Upper lobe of left lung (tissue), 6 donors: Measurements from ENCODE around the gene TRNAU1AP. TPM values are rescaled to one million over a fixed set of nuclear protein-coding genes. Genes with fewer than 3 reads are reported as not detected.
"Not testable (repeated sequence)": the region's sequence is repeated elsewhere in the genome, so short reads cannot be mapped to it uniquely, and the experiment has no call there.

Experiments used
- ATAC-seq, 2 donors: fragments of 200-7000 bp; cut with Tn5 transposase; one replicate each; pipeline ENCODE4 v1.9.1; 2022; ENCODE audit warnings: mild to moderate bottlenecking in 2 of 2, moderate library complexity in 2 of 2; ENCODE audit not compliant: low FRiP score in 2 of 2
- DNase-seq, 2 donors: peaks; one replicate each; pipeline ENCODE4 v3.0.0-alpha.2; 2019 to 2020
- H3K27ac ChIP-seq, 4 donors: fragments of 200-600 bp; sonication (generic); one replicate each; pipeline ENCODE4 v1.5.1; 2016 to 2019
- H3K27me3 ChIP-seq, 4 donors: fragments of 200-600 bp; sonication (generic); one replicate each; pipeline ENCODE4 v1.5.1; 2017 to 2019
- H3K36me3 ChIP-seq, 4 donors: fragments of 200-600 bp; sonication (generic); one replicate each; pipeline ENCODE4 v1.5.1; 2016 to 2019
- H3K4me1 ChIP-seq, 4 donors: fragments of 200-600 bp; sonication (generic); one replicate each; pipeline ENCODE4 v1.5.1; 2018 to 2019
- H3K4me3 ChIP-seq, 4 donors: fragments of 200-600 bp; sonication (generic); one replicate each; pipeline ENCODE4 v1.5.1; 2017 to 2019; ENCODE audit warnings: mild to moderate bottlenecking in 2 of 4, moderate library complexity in 1 of 4
- H3K9me3 ChIP-seq, 4 donors: fragments of 200-600 bp; sonication (generic); one replicate each; pipeline ENCODE4 v1.5.1; 2018 to 2019
- EP300 ChIP-seq, 4 donors: sonication (generic); formaldehyde crosslinking; IDR thresholded peaks; one replicate each; pipeline ENCODE4 v1.5.1; 2017; ENCODE audit warnings: antibody characterized with exemption in 4 of 4, control low read depth in 2 of 4
- POLR2A ChIP-seq, 4 donors: fragments of 450-650 bp; IDR thresholded peaks; one replicate each; pipeline ENCODE4 v1.5.1; 2016 to 2017; ENCODE audit warnings: antibody characterized with exemption in 4 of 4, mild to moderate bottlenecking in 2 of 4
- POLR2AphosphoS5 ChIP-seq, 2 donors: sonication (generic); formaldehyde crosslinking; IDR thresholded peaks; one replicate each; pipeline ENCODE4 v1.5.1; 2017; ENCODE audit warnings: antibody characterized with exemption in 2 of 2
- WGBS, 2 donors: methylation state at CpG; one replicate each; pipeline ENCODE4 v1.1.5; 2017 to 2018; 5-methylcytosine and 5-hydroxymethylcytosine counted together
- total RNA-seq, 6 donors: library from RNA; depleted of rRNA in 4 of 6; stranded (reverse); fragments of >200 nt in 4 of 6; gene quantifications; one replicate each; pipeline versions ENCODE4 v1.1.0 to v1.2.1, GENCODE V29; 2016 to 2021
- TF ChIP-seq, protein P1 (sequence below), 6 experiments: fragments of 450-650 bp in 4 of 6; fragments of 200-600 bp in 2 of 6; sonication (generic) in 2 of 6; IDR thresholded peaks; one replicate each; pipeline ENCODE4 v1.5.1; 2016 to 2019; ENCODE audit warnings: antibody characterized with exemption in 6 of 6
- donor health status: DM: no; HTN: no; CAD: no; lungs with moderate emphysema.
- donor health status: DM: no; HTN: yes; CAD: no; lungs with severe emphysema.

Gene TRNAU1AP
- total RNA-seq, 6 donors from 2014 or later: 19.6 to 35.6 (median 25.3) TPM

DNA sequence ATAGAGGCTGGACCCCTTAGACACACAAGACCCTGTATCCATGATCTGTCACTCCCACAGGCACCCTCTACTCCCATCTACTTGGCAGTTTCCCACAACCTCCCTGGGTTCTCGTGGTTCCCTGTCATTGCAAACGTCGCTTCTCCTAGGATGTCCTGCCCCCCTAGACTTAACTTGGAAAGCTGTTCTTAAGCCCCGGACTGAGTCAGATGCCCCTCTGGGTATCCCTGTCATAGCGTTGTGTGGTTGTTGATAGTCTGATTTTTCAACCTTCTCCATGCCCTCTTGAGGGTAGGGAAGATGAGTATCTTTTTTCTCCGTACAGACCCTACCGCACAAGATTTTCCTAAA is 35.3 kb upstream of the TRNAU1AP start:
- peak in 1 of 2 donors; percentile 25 for ATAC-seq
- Histone ChIP-seq H3K4me1 (peaks cover 13 to 24% (median 15%) of the 10 kb centered on the region in 4 donors), H3K36me3 (peaks cover 7 to 31% (median 19%) of the 10 kb centered on the region in 4 donors), H3K9me3 (no peaks in the 10 kb centered on the region), H3K27me3 (no peaks in the 10 kb centered on the region), H3K27ac (peak overlapping the region in 3 of 4 donors; percentile 80 to 90 (median 83)), H3K4me3 (peak overlapping the region in 3 of 4 donors; percentile 76 to 83 (median 81))
- no peak for TF ChIP-seq EP300 (IDR thresholded peaks at IDR 0.05)
- no peak for TF ChIP-seq POLR2AphosphoS5 (IDR thresholded peaks at IDR 0.05)
- DNase-seq: no peak
- WGBS, 2 donors: 20 to 23% methylated on average over 7 of the region's 7 CpGs

DNA sequence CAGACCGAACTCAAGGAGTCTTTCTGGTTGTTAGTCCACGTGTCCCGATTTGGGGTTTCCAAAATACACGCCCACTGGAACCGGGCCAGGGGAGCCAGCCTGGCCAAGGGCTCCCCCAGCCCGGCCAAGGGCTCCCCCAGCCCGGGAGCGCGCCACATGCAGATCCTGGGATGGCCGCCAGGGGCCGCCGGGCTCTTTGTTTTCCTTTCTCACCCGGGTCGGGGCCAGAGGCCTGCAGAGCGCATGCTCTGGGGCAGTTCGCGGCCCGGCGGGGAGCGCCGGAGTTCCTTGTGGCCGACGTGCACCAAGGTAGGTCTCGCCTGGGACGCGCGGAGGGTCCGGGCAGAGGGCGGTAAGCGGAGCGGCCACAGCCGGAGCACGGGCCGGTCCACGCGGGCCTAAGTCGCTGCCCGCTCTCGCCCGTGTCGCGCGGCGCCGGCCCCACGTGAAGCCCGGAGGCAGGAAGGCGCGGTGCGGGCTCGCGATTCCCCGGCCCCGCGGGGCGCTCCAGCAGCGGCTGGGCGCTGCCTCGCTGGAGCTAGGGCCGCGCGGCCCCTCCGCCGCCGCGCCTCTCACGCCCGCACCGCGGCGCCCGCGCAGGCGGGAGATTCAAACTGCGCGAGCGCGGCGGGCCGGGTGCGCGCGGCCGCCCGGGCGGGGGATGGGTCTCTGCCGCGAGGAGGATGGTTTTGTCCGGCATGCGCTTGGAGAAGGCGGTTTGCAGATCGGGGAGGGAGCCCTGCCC is 34.7 kb upstream of the TRNAU1AP start:
- Histone ChIP-seq H3K36me3 (peaks cover 6 to 25% (median 14%) of the 10 kb centered on the region in 4 donors), H3K27ac (peak overlapping the region; percentile 72 to 90 (median 82)), H3K4me1 (peaks cover 13 to 19% (median 15%) of the 10 kb centered on the region in 4 donors), H3K4me3 (peak overlapping the region; percentile 76 to 83 (median 82)), H3K27me3 (no peaks in the 10 kb centered on the region), H3K9me3 (no peaks in the 10 kb centered on the region)
- TF ChIP-seq POLR2AphosphoS5 (IDR thresholded peaks at IDR 0.05) (peak in 1 of 2 donors; percentile 60), EP300 (IDR thresholded peaks at IDR 0.05) (no peak), POLR2A (IDR thresholded peaks at IDR 0.05) (peak in 2 of 4 donors; percentile 28 to 82)
- TF ChIP-seq, protein P1, sequence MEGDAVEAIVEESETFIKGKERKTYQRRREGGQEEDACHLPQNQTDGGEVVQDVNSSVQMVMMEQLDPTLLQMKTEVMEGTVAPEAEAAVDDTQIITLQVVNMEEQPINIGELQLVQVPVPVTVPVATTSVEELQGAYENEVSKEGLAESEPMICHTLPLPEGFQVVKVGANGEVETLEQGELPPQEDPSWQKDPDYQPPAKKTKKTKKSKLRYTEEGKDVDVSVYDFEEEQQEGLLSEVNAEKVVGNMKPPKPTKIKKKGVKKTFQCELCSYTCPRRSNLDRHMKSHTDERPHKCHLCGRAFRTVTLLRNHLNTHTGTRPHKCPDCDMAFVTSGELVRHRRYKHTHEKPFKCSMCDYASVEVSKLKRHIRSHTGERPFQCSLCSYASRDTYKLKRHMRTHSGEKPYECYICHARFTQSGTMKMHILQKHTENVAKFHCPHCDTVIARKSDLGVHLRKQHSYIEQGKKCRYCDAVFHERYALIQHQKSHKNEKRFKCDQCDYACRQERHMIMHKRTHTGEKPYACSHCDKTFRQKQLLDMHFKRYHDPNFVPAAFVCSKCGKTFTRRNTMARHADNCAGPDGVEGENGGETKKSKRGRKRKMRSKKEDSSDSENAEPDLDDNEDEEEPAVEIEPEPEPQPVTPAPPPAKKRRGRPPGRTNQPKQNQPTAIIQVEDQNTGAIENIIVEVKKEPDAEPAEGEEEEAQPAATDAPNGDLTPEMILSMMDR (IDR thresholded peaks at IDR 0.05): peak; percentile 97 to 100 (median 99)
- DNase-seq (peak; percentile 94 to 98), ATAC-seq (peak; percentile 94 to 96)
- 0 to 1% methylated on average over 5 to 47 of the region's 92 CpGs for WGBS, 2 donors

DNA sequence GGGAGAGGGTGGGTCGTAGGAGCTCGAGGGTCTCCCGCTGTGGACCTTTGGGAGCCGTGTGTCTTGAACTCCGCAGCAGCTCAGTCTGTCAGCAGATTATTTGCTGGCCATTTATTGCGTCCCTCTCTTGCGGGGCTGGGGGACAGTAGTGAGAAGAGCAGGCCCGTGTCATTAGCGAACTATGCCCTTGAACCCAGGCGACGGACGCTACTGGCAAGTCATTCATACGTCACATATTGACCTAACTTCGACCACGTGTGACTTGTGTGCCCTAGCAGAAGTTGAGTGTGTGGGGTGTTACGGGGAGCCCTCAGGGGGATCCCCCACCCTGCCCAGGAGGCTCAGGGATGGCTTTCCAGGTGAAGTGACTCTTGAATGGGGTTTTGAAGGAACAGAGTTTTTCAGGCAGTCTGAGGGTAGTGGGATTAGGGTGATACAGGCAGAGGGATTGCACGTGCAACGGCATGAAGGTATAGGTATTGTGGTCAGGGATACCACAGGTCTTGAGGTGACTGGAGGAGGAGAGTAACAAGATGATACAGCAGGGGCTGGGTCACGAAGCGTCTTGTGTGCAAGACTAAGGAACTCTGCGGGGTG is 34.0 kb upstream of the TRNAU1AP start:
- Histone ChIP-seq H3K36me3 (peaks cover 0 to 18% (median 8%) of the 10 kb centered on the region in 4 donors), H3K27me3 (no peaks in the 10 kb centered on the region), H3K27ac (peak overlapping the region in 3 of 4 donors; percentile 72 to 90 (median 80)), H3K9me3 (no peaks in the 10 kb centered on the region), H3K4me3 (peak overlapping the region; percentile 48 to 83 (median 78)), H3K4me1 (peaks cover 13 to 17% (median 15%) of the 10 kb centered on the region in 4 donors)
- WGBS, 2 donors: 9 to 17% methylated on average over 8 to 20 of the region's 21 CpGs
- DNase-seq: peak in 1 of 2 donors; percentile 36
- no peak for ATAC-seq
- TF ChIP-seq, protein P1 (IDR thresholded peaks at IDR 0.05): no peak
- no peak for TF ChIP-seq POLR2A (IDR thresholded peaks at IDR 0.05)
- TF ChIP-seq EP300 (IDR thresholded peaks at IDR 0.05): no peak
- no peak for TF ChIP-seq POLR2AphosphoS5 (IDR thresholded peaks at IDR 0.05)

GRCh38 chr1:28519946-28520725 is 32.7 kb upstream of the TRNAU1AP start:
- H3K36me3 ChIP-seq: peaks cover 0 to 9% (median 3%) of the 10 kb centered on the region in 4 donors
- 83 to 84% methylated on average over 8 to 9 of the region's 10 CpGs for WGBS, 2 donors
- H3K27me3 ChIP-seq: no peaks in the 10 kb centered on the region
- no peak overlapping the region for H3K27ac ChIP-seq
- no peak for DNase-seq
- peaks cover 13 to 17% (median 15%) of the 10 kb centered on the region in 4 donors for H3K4me1 ChIP-seq
- ATAC-seq: no peak
- H3K4me3 ChIP-seq: no peak overlapping the region
- TF ChIP-seq POLR2A (IDR thresholded peaks at IDR 0.05): no peak
- TF ChIP-seq POLR2AphosphoS5 (IDR thresholded peaks at IDR 0.05): no peak
- TF ChIP-seq, protein P1 (IDR thresholded peaks at IDR 0.05): no peak
- no peak for TF ChIP-seq EP300 (IDR thresholded peaks at IDR 0.05)
- no peaks in the 10 kb centered on the region for H3K9me3 ChIP-seq

DNA sequence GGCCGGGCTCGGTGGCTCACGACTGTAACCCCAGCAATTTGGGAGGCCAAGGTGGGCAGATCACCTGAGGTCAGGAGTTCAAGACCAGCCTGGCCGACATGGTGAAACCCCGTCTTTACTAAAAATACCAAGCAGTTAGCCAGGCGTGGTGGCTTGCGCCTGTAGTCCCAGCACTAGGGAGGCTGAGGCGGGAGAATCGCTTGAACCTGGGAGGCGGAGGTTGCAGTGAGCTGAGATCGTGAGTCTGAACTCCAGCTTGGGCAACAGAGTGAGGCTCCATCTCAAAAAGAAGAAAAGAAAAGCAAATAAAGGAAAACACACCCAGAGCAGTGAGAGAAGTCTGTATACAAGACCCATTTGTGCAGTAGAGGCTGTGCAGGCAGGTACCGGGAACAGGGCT is 32.1 kb upstream of the TRNAU1AP start:
- peaks cover 13 to 17% (median 15%) of the 10 kb centered on the region in 4 donors for H3K4me1 ChIP-seq
- not testable (repeated sequence) for H3K27me3 ChIP-seq, H3K4me3 ChIP-seq, DNase-seq, H3K27ac ChIP-seq, H3K9me3 ChIP-seq, ATAC-seq, H3K36me3 ChIP-seq
- WGBS, 2 donors: 92 to 97% methylated on average over 12 of the region's 12 CpGs
